GM23338 (cell line): ENCODE results near the gene THUMPD3. TPM values are rescaled to one million over a fixed set of nuclear protein-coding genes. Genes with fewer than 3 reads are reported as not detected.
A peak's percentile ranks its signal among the peaks of the same experiment; 100 is the strongest.

Experiments
- ATAC-seq: fragments of 200-7000 bp; cut with Tn5 transposase; 3 replicates; pipeline ENCODE4 v1.9.1; 2020
- DNase-seq: peaks from one replicate; pipeline ENCODE4 v3.0.0-alpha.2; 2015; ENCODE audit warnings: low spot score
- H2AFZ ChIP-seq: fragments of 200-600 bp; sonication (generic); 2 replicates; pipeline ENCODE4 v1.8.0; 2016; ENCODE audit warnings: antibody characterized with exemption, mild to moderate bottlenecking, moderate library complexity
- H3F3A ChIP-seq: fragments of 200-600 bp; sonication (generic); replicated peaks from 2 replicates; pipeline ENCODE4 v1.8.0; 2017; ENCODE audit warnings: antibody characterized with exemption, mixed run types, low read depth
- H3K27ac ChIP-seq: fragments of 200-600 bp; sonication (generic); 2 replicates; pipeline ENCODE4 v1.6.1; 2016; ENCODE audit warnings: low read depth
- H3K27me3 ChIP-seq: fragments of 200-600 bp; sonication (generic); 2 replicates; pipeline ENCODE4 v1.8.0; 2016; ENCODE audit warnings: mild to moderate bottlenecking, mixed run types, moderate library complexity; ENCODE audit not compliant: insufficient read depth
- H3K36me3 ChIP-seq: fragments of 200-600 bp; sonication (generic); 2 replicates; pipeline ENCODE4 v1.8.0; 2016; ENCODE audit warnings: mild to moderate bottlenecking; ENCODE audit not compliant: insufficient read depth
- H3K4me1 ChIP-seq: fragments of 200-600 bp; sonication (generic); 2 replicates; pipeline ENCODE4 v1.8.0; 2016; ENCODE audit warnings: mild to moderate bottlenecking, moderate library complexity; ENCODE audit not compliant: insufficient read depth
- H3K4me2 ChIP-seq: fragments of 200-600 bp; sonication (generic); 2 replicates; pipeline ENCODE4 v1.7.1; 2017; ENCODE audit warnings: mixed run types
- H3K4me3 ChIP-seq: fragments of 200-600 bp; sonication (generic); 2 replicates; pipeline ENCODE4 v1.6.1; 2016; ENCODE audit warnings: mixed run types
- H3K79me2 ChIP-seq: fragments of 200-600 bp; sonication (generic); replicated peaks from 2 replicates; pipeline ENCODE4 v1.8.0; 2017; ENCODE audit warnings: mild to moderate bottlenecking; ENCODE audit not compliant: insufficient read depth
- H3K9me2 ChIP-seq: fragments of 200-600 bp; sonication (generic); 2 replicates; pipeline ENCODE4 v1.8.0; 2017; ENCODE audit not compliant: insufficient read depth
- H4K20me1 ChIP-seq: fragments of 200-600 bp; sonication (generic); replicated peaks from 2 replicates; pipeline ENCODE4 v1.8.0; 2017; ENCODE audit warnings: mild to moderate bottlenecking; ENCODE audit not compliant: insufficient read depth
- H3K27ac Mint-ChIP-seq: 2 replicates; pipeline ENCODE4 v1.8.0; 2020; ENCODE audit warnings: inconsistent platforms, mild to moderate bottlenecking, moderate library complexity, mixed read lengths
- H3K27me3 Mint-ChIP-seq: 3 replicates; pipeline ENCODE4 v1.8.0; 2022; ENCODE audit warnings: low read depth, mild to moderate bottlenecking, moderate library complexity, mixed read lengths, inconsistent platforms; ENCODE audit not compliant: insufficient read depth, poor library complexity
- H3K36me3 Mint-ChIP-seq: 3 replicates; pipeline ENCODE4 v1.8.0; 2021; ENCODE audit warnings: low read depth, mild to moderate bottlenecking, inconsistent platforms, moderate library complexity, mixed read lengths
- H3K4me1 Mint-ChIP-seq: 3 replicates; pipeline ENCODE4 v1.8.0; 2020; ENCODE audit warnings: mild to moderate bottlenecking, inconsistent platforms, mixed read lengths
- H3K4me3 Mint-ChIP-seq: 3 replicates; pipeline ENCODE4 v1.8.0; 2021; ENCODE audit warnings: moderate library complexity, mild to moderate bottlenecking, inconsistent platforms, mixed read lengths
- H3K9me3 Mint-ChIP-seq: 3 replicates; pipeline ENCODE4 v1.8.0; 2020; ENCODE audit warnings: moderate library complexity, mild to moderate bottlenecking, inconsistent platforms, mixed read lengths
- CREB1 ChIP-seq: fragments of 250-450 bp; sonication (Bioruptor Pico); IDR thresholded peaks from 2 replicates; pipeline ENCODE4 v1.5.0; 2020; ENCODE audit warnings: low read depth, mild to moderate bottlenecking, moderate library complexity
- CTCF ChIP-seq, 2 experiments: fragments of 200-600 bp in 1 of 2; sonication (generic) in 1 of 2; conservative IDR thresholded peaks; 2 replicates each; pipeline versions ENCODE4 v1.5.1 to v1.6.1; 2016 to 2017; ENCODE audit warnings: antibody characterized with exemption in 2 of 2, low read depth in 2 of 2, mild to moderate bottlenecking in 2 of 2, moderate library complexity in 1 of 2
- ETS1 ChIP-seq: IDR thresholded peaks from 2 replicates; pipeline ENCODE4 v1.6.1; 2016; ENCODE audit warnings: antibody characterized with exemption
- EZH2 ChIP-seq: fragments of 200-600 bp; sonication (generic); IDR thresholded peaks from one replicate; pipeline ENCODE4 v1.8.0; 2017; ENCODE audit warnings: antibody characterized with exemption, mild to moderate bottlenecking, low read depth; ENCODE audit not compliant: unreplicated experiment
- EZH2phosphoT487 ChIP-seq: fragments of 200-600 bp; sonication (generic); IDR thresholded peaks from one replicate; pipeline ENCODE4 v1.8.1; 2018; ENCODE audit warnings: antibody characterized with exemption; ENCODE audit not compliant: unreplicated experiment
- JUNB ChIP-seq: IDR thresholded peaks from one replicate; pipeline ENCODE4 v1.6.1; 2016; ENCODE audit warnings: antibody characterized with exemption; ENCODE audit not compliant: unreplicated experiment
- NANOG ChIP-seq: IDR thresholded peaks from 2 replicates; pipeline ENCODE4 v1.6.1; 2016; ENCODE audit warnings: antibody characterized with exemption, borderline replicate concordance
- POLR2AphosphoS5 ChIP-seq: IDR thresholded peaks from 2 replicates; pipeline ENCODE4 v1.6.1; 2016; ENCODE audit warnings: antibody characterized with exemption, low read depth
- REST ChIP-seq: IDR thresholded peaks from one replicate; pipeline ENCODE4 v1.6.1; 2018; ENCODE audit warnings: antibody characterized with exemption; ENCODE audit not compliant: unreplicated experiment
- STAT1 ChIP-seq: IDR thresholded peaks from one replicate; pipeline ENCODE4 v1.6.1; 2016; ENCODE audit warnings: antibody characterized with exemption; ENCODE audit not compliant: unreplicated experiment
- ZNF114 ChIP-seq: fragments of 250-450 bp; sonication (Bioruptor Pico); IDR thresholded peaks from 2 replicates; pipeline ENCODE4 v1.5.0; 2020; ENCODE audit warnings: mild to moderate bottlenecking, moderate library complexity
- ZNF331 ChIP-seq: fragments of 250-450 bp; sonication (Bioruptor Pico); IDR thresholded peaks from 2 replicates; pipeline ENCODE4 v1.5.0; 2020; ENCODE audit warnings: low read depth, mild to moderate bottlenecking, moderate library complexity
- ZNF462 ChIP-seq: fragments of 250-450 bp; sonication (Bioruptor Pico); IDR thresholded peaks from 2 replicates; pipeline ENCODE4 v1.5.0; 2020; ENCODE audit warnings: mild to moderate bottlenecking, moderate library complexity
- polyA plus RNA-seq: library from polyadenylated mRNA; unstranded; fragments of >200 nt; fragmentation: Nextera tagmentation; extraction: Ambion mirVana; gene quantifications from 2 replicates; pipeline ENCODE4 v1.2.1, GENCODE V29; 2016
- total RNA-seq: library from RNA; depleted of rRNA; stranded (reverse); fragments of >200 nt; shearing (Covaris generic); gene quantifications from 2 replicates; pipeline ENCODE4 v1.2.3, GENCODE V29; 2014

THUMPD3 gene
- total and polyA plus RNA-seq, 2 experiments from 2014 or later = 30.1 to 54.1 TPM

- Histone ChIP-seq H3K27ac (peak overlapping the region; percentile 75; the same call in 1 of the 2 replicates), H3K36me3 (peaks cover 45% of the 10 kb centered on the region), H3K27me3 (no peaks in the 10 kb centered on the region), H3K9me2 (no peaks in the 10 kb centered on the region), H2AFZ (no peak overlapping the region), H3K4me1 (no peaks in the 10 kb centered on the region), H3K4me3 (no peak overlapping the region), H3F3A (peaks cover 34% of the 10 kb centered on the region; the same call in 1 of the 2 replicates), H3K79me2 (peaks cover 39% of the 10 kb centered on the region), H4K20me1 (peaks cover 23% of the 10 kb centered on the region), H3K4me2 (no peak overlapping the region)
- Mint-ChIP-seq H3K9me3 (no peaks in the 10 kb centered on the region), H3K4me3 (no peak overlapping the region), H3K4me1 (peaks cover 4% of the 10 kb centered on the region), H3K27ac (no peak overlapping the region; the same call in 1 of the 2 replicates), H3K36me3 (peaks cover 96% of the 10 kb centered on the region), H3K27me3 (no peaks in the 10 kb centered on the region)
- ATAC-seq (no peak), DNase-seq (no peak)
- TF ChIP-seq ETS1 (no peak), ZNF331 (no peak), NANOG (no peak), EZH2phosphoT487 (no peak), EZH2 (no peak), JUNB (no peak), CREB1 (CRISPR knock-in tag) (no peak), CTCF (conservative IDR thresholded peaks at IDR 0.05; ENCODE audit: low read depth in 2 of 2) (no peak), POLR2AphosphoS5 (no peak), STAT1 (no peak), ZNF114 (CRISPR knock-in tag) (no peak), ZNF462 (CRISPR knock-in tag) (no peak), REST (no peak)
These were observed 25.3 kb downstream of the THUMPD3 start for GRCh38 chr3:9388142-9388541.
